ENCODE data around the gene HMG20B. TPM values are rescaled to one million over a fixed set of nuclear protein-coding genes. Genes with fewer than 3 reads are reported as not detected.

Gene HMG20B
- polyA plus RNA-seq, 1 donor (not counting 4 experiments of a cell fraction or from before 2014, with no cell fraction given) = 27.9 TPM

GRCh38 chr19:3610745-3611717 is 38.3 kb downstream of the HMG20B start:
- H3K36me3 ChIP-seq (ENCODE audit: control insufficient read depth in 2 of 2, extremely low read depth in 1 of 2, insufficient read depth in 2 of 2, low read length in 2 of 2) = peaks cover 5 to 9% of the 10 kb centered on the region in 2 experiments
- no peaks in the 10 kb centered on the region for H3K9me3 ChIP-seq (ENCODE audit: control insufficient read depth, low read depth, low read length)
- H3K9ac ChIP-seq (ENCODE audit: control insufficient read depth, extremely low read depth, insufficient read depth, low read length) = no peak overlapping the region
- H3K9me1 ChIP-seq (ENCODE audit: control insufficient read depth, extremely low read depth, insufficient read depth, low read length) = no peaks in the 10 kb centered on the region
- no peak for TF ChIP-seq EZH2 (IDR thresholded peaks at IDR 0.05; ENCODE audit: low read length)
- TF ChIP-seq CTCF (optimal IDR thresholded peaks at IDR 0.05 in 1 of 3, IDR thresholded peaks at IDR 0.05 in 1 of 3, conservative IDR thresholded peaks at IDR 0.05 in 1 of 3; ENCODE audit: extremely low read depth in 1 of 3, insufficient read depth in 2 of 3, low read length in 3 of 3) = no peak
- no peak overlapping the region for H3K27ac ChIP-seq (ENCODE audit: control insufficient read depth, insufficient read depth, low read length)
- dilution Hi-C loops (cut with MboI; ENCODE audit: extremely low pct_ligation_motif_present, low sequenced_read_pairs) = no loop called here
- no peaks in the 10 kb centered on the region for H4K20me1 ChIP-seq (ENCODE audit: control insufficient read depth, extremely low read depth, insufficient read depth, low read length)
- H3K4me3 ChIP-seq (ENCODE audit: control insufficient read depth in 2 of 3, extremely low read depth in 1 of 3, insufficient read depth in 2 of 3, low read depth in 1 of 3, low read length in 3 of 3) = no peak overlapping the region
- H3K4me2 ChIP-seq (ENCODE audit: control insufficient read depth, extremely low read depth, insufficient read depth, low read depth, low read length) = no peak overlapping the region
- no peaks in the 10 kb centered on the region for H3K4me1 ChIP-seq (ENCODE audit: control insufficient read depth, extremely low read depth, insufficient read depth, low read length)
- FAIRE-seq (no peak), DNase-seq (ENCODE audit: low read depth, low spot score) (no peak)
- H3K79me2 ChIP-seq (ENCODE audit: control insufficient read depth, insufficient read depth, low read length) = no peaks in the 10 kb centered on the region
- H2AFZ ChIP-seq (ENCODE audit: control insufficient read depth, low read length) = no peak overlapping the region
- peaks cover 3% of the 10 kb centered on the region for H3K27me3 ChIP-seq (ENCODE audit: control insufficient read depth, extremely low read depth, insufficient read depth, low read length)

GRCh38 chr19:3611841-3612240 is 39.1 kb downstream of the HMG20B start:
- no peak for FAIRE-seq
- no peak for TF ChIP-seq CTCF (optimal IDR thresholded peaks at IDR 0.05 in 1 of 3, IDR thresholded peaks at IDR 0.05 in 1 of 3, conservative IDR thresholded peaks at IDR 0.05 in 1 of 3; ENCODE audit: extremely low read depth in 1 of 3, insufficient read depth in 2 of 3, low read length in 3 of 3)
- Histone ChIP-seq H3K4me1 (ENCODE audit: control insufficient read depth, extremely low read depth, insufficient read depth, low read length) (no peaks in the 10 kb centered on the region), H3K36me3 (ENCODE audit: control insufficient read depth in 2 of 2, extremely low read depth in 1 of 2, insufficient read depth in 2 of 2, low read length in 2 of 2) (peaks cover 5 to 9% of the 10 kb centered on the region in 2 experiments), H4K20me1 (ENCODE audit: control insufficient read depth, extremely low read depth, insufficient read depth, low read length) (no peaks in the 10 kb centered on the region), H3K27ac (ENCODE audit: control insufficient read depth, insufficient read depth, low read length) (no peak overlapping the region), H3K79me2 (ENCODE audit: control insufficient read depth, insufficient read depth, low read length) (no peaks in the 10 kb centered on the region), H3K4me2 (ENCODE audit: control insufficient read depth, extremely low read depth, insufficient read depth, low read depth, low read length) (no peak overlapping the region), H3K9me1 (ENCODE audit: control insufficient read depth, extremely low read depth, insufficient read depth, low read length) (no peaks in the 10 kb centered on the region), H3K9ac (ENCODE audit: control insufficient read depth, extremely low read depth, insufficient read depth, low read length) (no peak overlapping the region), H2AFZ (ENCODE audit: control insufficient read depth, low read length) (no peak overlapping the region), H3K4me3 (ENCODE audit: control insufficient read depth in 2 of 3, extremely low read depth in 1 of 3, insufficient read depth in 2 of 3, low read depth in 1 of 3, low read length in 3 of 3) (no peak overlapping the region), H3K9me3 (ENCODE audit: control insufficient read depth, low read depth, low read length) (no peaks in the 10 kb centered on the region), H3K27me3 (ENCODE audit: control insufficient read depth, extremely low read depth, insufficient read depth, low read length) (no peaks in the 10 kb centered on the region)
- no peak for DNase-seq (ENCODE audit: low read depth, low spot score)
- dilution Hi-C loops (cut with MboI; ENCODE audit: extremely low pct_ligation_motif_present, low sequenced_read_pairs) = no loop called here

Measured in keratinocyte (primary cell).